BE2C (cell line): ENCODE results near the gene MARVELD3.

Experiments used
- DNase-seq: peaks from one replicate; pipeline ENCODE4 v3.0.0-alpha.2; 2020
- H3K27me3 ChIP-seq: fragments of 250-450 bp; sonication (Bioruptor Pico); 2 replicates; pipeline ENCODE4 v1.5.1; 2020; ENCODE audit warnings: mild to moderate bottlenecking
- H3K36me3 ChIP-seq: fragments of 250-450 bp; sonication (Bioruptor Pico); 2 replicates; pipeline ENCODE4 v1.5.1; 2020; ENCODE audit warnings: mild to moderate bottlenecking
- H3K4me1 ChIP-seq: fragments of 250-450 bp; sonication (Bioruptor Pico); 2 replicates; pipeline ENCODE4 v1.5.1; 2020
- H3K4me3 ChIP-seq: 2 replicates; pipeline ENCODE4 v1.5.1; 2011; ENCODE audit warnings: low read depth, low read length
- H3K9me3 ChIP-seq: fragments of 250-450 bp; sonication (Bioruptor Pico); 2 replicates; pipeline ENCODE4 v1.5.1; 2020
- CTCF ChIP-seq: IDR thresholded peaks from 2 replicates; pipeline ENCODE4 v1.5.1; 2012; ENCODE audit warnings: mild to moderate bottlenecking, low read depth, low read length

MARVELD3 gene

DNA sequence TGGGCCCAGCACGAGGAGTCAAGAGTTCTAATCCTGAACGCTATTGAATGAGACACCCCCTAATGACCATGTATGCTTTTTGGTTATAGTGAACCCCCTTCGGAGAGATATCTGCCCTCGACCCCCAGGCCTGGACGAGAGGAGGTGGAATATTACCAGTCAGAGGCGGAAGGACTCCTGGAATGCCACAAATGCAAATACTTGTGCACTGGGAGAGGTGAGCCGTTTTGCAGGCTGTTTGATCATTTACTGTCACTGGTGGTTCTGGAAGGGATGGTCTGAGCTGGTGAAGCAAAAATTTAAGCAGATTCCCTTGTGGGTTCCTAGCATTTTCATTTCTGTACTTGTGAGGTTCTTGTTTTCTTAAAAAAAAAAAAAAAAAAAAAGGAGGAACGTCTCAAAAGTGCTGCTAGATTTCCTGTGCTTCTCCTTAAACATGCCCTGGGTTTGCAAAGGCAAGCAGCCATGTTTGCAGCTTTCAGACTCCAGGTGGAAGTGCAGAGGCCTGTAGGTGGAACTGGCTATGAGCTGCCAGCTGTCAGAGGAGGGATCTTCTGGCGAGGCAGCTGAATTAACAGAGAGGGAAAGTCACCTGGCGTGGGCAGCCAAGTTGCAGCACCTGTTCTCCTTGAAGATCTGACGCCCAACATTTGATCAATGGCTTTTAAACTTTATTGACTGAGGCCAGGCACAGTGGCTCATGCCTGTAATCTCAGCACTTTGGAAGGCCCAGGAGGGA, 3.5 kb downstream of the MARVELD3 start:
- Histone ChIP-seq H3K9me3 (no peaks in the 10 kb centered on the region; the same call in 1 of the 2 replicates), H3K4me3 (no peak overlapping the region), H3K4me1 (no peaks in the 10 kb centered on the region), H3K36me3 (no peaks in the 10 kb centered on the region), H3K27me3 (peaks cover 17% of the 10 kb centered on the region)
- no peak for TF ChIP-seq CTCF
- DNase-seq, result no peak

DNA sequence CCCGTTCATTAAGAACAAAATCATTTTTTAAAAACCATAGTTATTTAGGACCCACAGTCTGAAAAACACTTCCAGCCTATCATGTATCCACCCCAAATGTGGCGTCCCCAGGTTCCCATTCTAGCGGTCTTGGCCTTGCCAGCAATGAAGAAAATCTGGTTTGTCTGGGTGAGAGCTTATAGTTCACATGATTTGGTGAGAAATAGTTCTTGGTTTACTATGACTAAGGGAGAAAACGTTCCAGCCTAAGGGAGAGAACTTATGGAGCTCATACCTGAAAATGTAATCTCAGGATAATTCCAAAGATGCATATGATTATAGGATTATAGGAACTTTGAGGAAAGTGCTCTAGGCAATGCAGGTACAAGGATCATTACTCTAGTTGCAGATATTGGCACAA, 4.8 kb downstream of the MARVELD3 start:
- H3K36me3 ChIP-seq, result no peaks in the 10 kb centered on the region
- no peaks in the 10 kb centered on the region for H3K4me1 ChIP-seq
- H3K27me3 ChIP-seq, result peaks cover 16% of the 10 kb centered on the region

GRCh38 chr16:71631776-71632175, 5.8 kb downstream of the MARVELD3 start:
- no peaks in the 10 kb centered on the region for H3K9me3 ChIP-seq
- TF ChIP-seq CTCF, result no peak
- H3K36me3 ChIP-seq, result no peaks in the 10 kb centered on the region
- peaks cover 6% of the 10 kb centered on the region for H3K27me3 ChIP-seq
- no peak overlapping the region for H3K4me3 ChIP-seq
- no peak for DNase-seq
- no peaks in the 10 kb centered on the region for H3K4me1 ChIP-seq

More for the DNA sequence above, 4.8 kb downstream of the MARVELD3 start:
- no peak overlapping the region for H3K4me3 ChIP-seq
- no peak for DNase-seq
- no peak for TF ChIP-seq CTCF
- no peaks in the 10 kb centered on the region; the same call in 1 of the 2 replicates for H3K9me3 ChIP-seq

- Histone ChIP-seq H3K36me3 (no peaks in the 10 kb centered on the region), H3K4me1 (no peaks in the 10 kb centered on the region), H3K27me3 (no peaks in the 10 kb centered on the region), H3K9me3 (no peaks in the 10 kb centered on the region), H3K4me3 (no peak overlapping the region)
- no peak for TF ChIP-seq CTCF
- no peak for DNase-seq
Measured at GRCh38 chr16:71635632-71636031, 9.6 kb downstream of the MARVELD3 start.

GRCh38 chr16:71637398-71637797, 11.4 kb downstream of the MARVELD3 start:
- H3K4me1 ChIP-seq, result no peaks in the 10 kb centered on the region
- no peaks in the 10 kb centered on the region for H3K27me3 ChIP-seq
- no peaks in the 10 kb centered on the region for H3K9me3 ChIP-seq
- no peak overlapping the region for H3K4me3 ChIP-seq
- no peak for DNase-seq
- no peaks in the 10 kb centered on the region for H3K36me3 ChIP-seq
- no peak for TF ChIP-seq CTCF

GRCh38 chr16:71645450-71645849, 19.5 kb downstream of the MARVELD3 start:
- Histone ChIP-seq H3K9me3 (no peaks in the 10 kb centered on the region), H3K36me3 (peaks cover 12% of the 10 kb centered on the region), H3K4me3 (no peak overlapping the region), H3K4me1 (no peaks in the 10 kb centered on the region), H3K27me3 (no peaks in the 10 kb centered on the region)
- DNase-seq, result peak; percentile 29
- peak; percentile 73 for TF ChIP-seq CTCF
